Stomach (tissue), 9 donors: ENCODE data around the gene NMRK2. TPM values are rescaled to one million over a fixed set of nuclear protein-coding genes. Genes with fewer than 3 reads are reported as not detected.
A peak's percentile ranks its signal among the peaks of the same experiment; 100 is the strongest.

ENCODE experiments used
- DNase-seq, 2 donors: peaks; one replicate each; pipeline versions ENCODE4 v3.0.0 to v3.0.0-alpha.2; 2013 to 2019
- H3K27ac ChIP-seq, 5 donors: fragments of 200-600 bp in 4 of 5; sonication (generic) in 4 of 5; one replicate each; pipeline ENCODE4 v1.5.1; 2013 to 2019; ENCODE audit warnings: mild to moderate bottlenecking in 1 of 5, moderate library complexity in 1 of 5
- H3K27me3 ChIP-seq, 3 donors: fragments of 200-600 bp; sonication (generic); one replicate each; pipeline ENCODE4 v1.5.1; 2017 to 2019; ENCODE audit warnings: mixed run types in 1 of 3
- H3K36me3 ChIP-seq, 4 donors: fragments of 200-600 bp; sonication (generic); 1 replicate in 3 of 4; 2 replicates in 1 of 4; pipeline ENCODE4 v1.5.1; 2016 to 2019
- H3K4me1 ChIP-seq, 4 donors: fragments of 200-600 bp; sonication (generic); one replicate each; pipeline ENCODE4 v1.5.1; 2016 to 2019
- H3K4me3 ChIP-seq, 4 donors: fragments of 200-600 bp; sonication (generic) in 3 of 4; one replicate each; pipeline ENCODE4 v1.5.1; 2016 to 2019; ENCODE audit warnings: mild to moderate bottlenecking in 1 of 4
- H3K9me3 ChIP-seq, 4 donors: fragments of 200-600 bp; sonication (generic); one replicate each; pipeline ENCODE4 v1.5.1; 2016 to 2019
- CTCF ChIP-seq, 7 experiments: fragments of 450-650 bp in 4 of 7; fragments of 200-600 bp in 3 of 7; sonication (generic) in 3 of 7; IDR thresholded peaks; one replicate each; pipeline ENCODE4 v1.5.1; 2016 to 2019; ENCODE audit warnings: antibody characterized with exemption in 7 of 7, control low read depth in 2 of 7, mild to moderate bottlenecking in 1 of 7
- EP300 ChIP-seq: sonication (generic); formaldehyde crosslinking; IDR thresholded peaks from one replicate; pipeline ENCODE4 v1.6.1; 2017; ENCODE audit warnings: antibody characterized with exemption
- POLR2A ChIP-seq, 4 donors: fragments of 450-650 bp; IDR thresholded peaks; one replicate each; pipeline ENCODE4 v1.6.1; 2016; ENCODE audit warnings: antibody characterized with exemption in 4 of 4, control low read depth in 2 of 4, mild to moderate bottlenecking in 1 of 4, moderate library complexity in 1 of 4
- POLR2AphosphoS5 ChIP-seq, 3 donors: sonication (generic); formaldehyde crosslinking; IDR thresholded peaks; one replicate each; pipeline ENCODE4 v1.6.1; 2016; ENCODE audit warnings: antibody characterized with exemption in 3 of 3
- WGBS, 5 donors: extraction: QIAGEN DNeasy Blood & Tissue Kit in 3 of 5; methylation state at CpG; one replicate each; pipeline versions ENCODE4 v1.1.5 to v1.1.7; 2013 to 2018; 5-methylcytosine and 5-hydroxymethylcytosine counted together
- intact Hi-C: fragments of 100-400 bp; cut with DNase I; formaldehyde crosslinking; loops from one replicate; pipeline ENCODE4 v1.15.1; 2023; ENCODE audit warnings: low total_unique reads
- polyA plus RNA-seq, 3 donors: library from polyadenylated mRNA; stranded (reverse); fragments of 200-250 nt; gene quantifications; one replicate each; pipeline ENCODE4 v1.2.3, GENCODE V29; 2013
- total RNA-seq, 5 donors: library from RNA; depleted of rRNA; stranded (reverse); fragments of >200 nt; gene quantifications; one replicate each; pipeline versions ENCODE4 v1.1.0 to v1.2.3, GENCODE V29; 2014 to 2016
- donor health status: healthy with polysubstance abuse.
- donor health status: Bipolar disorder and iron deficiency.
- donor health status: healthy.

Gene NMRK2
- total and polyA plus RNA-seq, 8 donors, result 0.55 to 4.3 (median 1.5) TPM; not detected in 4

- intact Hi-C loops, result no loop called here
- DNase-seq, result no peak
- H3K36me3 ChIP-seq, result peaks cover 28 to 42% (median 35%) of the 10 kb centered on the region in 4 donors
- TF ChIP-seq POLR2A (IDR thresholded peaks at IDR 0.05) (no peak), CTCF (IDR thresholded peaks at IDR 0.05) (no peak), POLR2AphosphoS5 (IDR thresholded peaks at IDR 0.05) (no peak), EP300 (no peak)
- H3K4me1 ChIP-seq, result peaks cover 50 to 59% (median 55%) of the 10 kb centered on the region in 4 donors
- no peaks in the 10 kb centered on the region for H3K27me3 ChIP-seq
- H3K4me3 ChIP-seq, result peak overlapping the region; percentile 76 to 98 (median 90)
- H3K27ac ChIP-seq, result peak overlapping the region; percentile 96 to 99 (median 98)
- 0 to 2% (median 1%) methylated on average over 21 to 22 of the region's 22 CpGs for WGBS, 5 donors
- no peaks in the 10 kb centered on the region for H3K9me3 ChIP-seq
These were observed 37.5 kb downstream of the NMRK2 start for GRCh38 chr19:3970313-3970807.

GRCh38 chr19:3970808-3971598 lies 38.1 kb downstream of the NMRK2 start, which contains the start of gene DAPK3:
DAPK3 (minus strand) TSS chr19:3971099; CDS start chr19:3969735, 1,364 bp downstream.
- peak within 1 kb of the TSS; percentile 76 to 98 (median 90) for H3K4me3 ChIP-seq
- H3K27ac ChIP-seq, result peak within 1 kb of the TSS; percentile 96 to 99 (median 98)
- 0 to 1% (median 1%) methylated on average over 37 to 73 of the region's 73 CpGs for WGBS, 5 donors
- TF ChIP-seq CTCF (IDR thresholded peaks at IDR 0.05) (peak in 2 of 7 experiments; percentile 10 to 44), POLR2AphosphoS5 (IDR thresholded peaks at IDR 0.05) (peak; percentile 72 to 93 (median 83)), POLR2A (IDR thresholded peaks at IDR 0.05) (peak in 2 of 4 donors; percentile 21 to 70), EP300 (no peak)
- no peaks in the 10 kb centered on the region for H3K27me3 ChIP-seq
- peaks cover 43 to 55% (median 48%) of the 10 kb centered on the region in 4 donors for H3K4me1 ChIP-seq
- intact Hi-C loops, result no loop called here
- peak; percentile 98 to 99 for DNase-seq
- H3K36me3 ChIP-seq, result peaks cover 29 to 42% (median 35%) of the 10 kb centered on the region in 4 donors
- no peaks in the 10 kb centered on the region for H3K9me3 ChIP-seq

GRCh38 chr19:3975144-3975543 lies 42.3 kb downstream of the NMRK2 start:
- no peak overlapping the region for H3K4me3 ChIP-seq
- TF ChIP-seq EP300 (no peak), POLR2AphosphoS5 (IDR thresholded peaks at IDR 0.05) (peak in 1 of 3 donors; percentile 9)
- no peaks in the 10 kb centered on the region for H3K27me3 ChIP-seq
- intact Hi-C loops, result no loop called here
- no peaks in the 10 kb centered on the region for H3K9me3 ChIP-seq
- peaks cover 50 to 60% (median 55%) of the 10 kb centered on the region in 4 donors for H3K36me3 ChIP-seq
- DNase-seq, result no peak
- peaks cover 2 to 53% (median 9%) of the 10 kb centered on the region in 4 donors for H3K4me1 ChIP-seq
- WGBS, 5 donors, result 76 to 83% (median 80%) methylated on average over 8 of the region's 8 CpGs
- H3K27ac ChIP-seq, result no peak overlapping the region

GRCh38 chr19:3975637-3976087 lies 42.8 kb downstream of the NMRK2 start:
- no peak for TF ChIP-seq EP300
- no peak for TF ChIP-seq POLR2A (IDR thresholded peaks at IDR 0.05)
- TF ChIP-seq POLR2AphosphoS5 (IDR thresholded peaks at IDR 0.05), result no peak
- no peak for TF ChIP-seq CTCF (IDR thresholded peaks at IDR 0.05)
- DNase-seq, result peak in 1 of 2 donors; percentile 12
- Histone ChIP-seq H3K4me3 (no peak overlapping the region), H3K27me3 (no peaks in the 10 kb centered on the region), H3K4me1 (peaks cover 0 to 57% (median 9%) of the 10 kb centered on the region in 4 donors), H3K27ac (peak overlapping the region in 1 of 5 donors; percentile 33), H3K36me3 (peaks cover 55 to 65% (median 60%) of the 10 kb centered on the region in 4 donors), H3K9me3 (no peaks in the 10 kb centered on the region)
- 81 to 88% (median 85%) methylated on average over 14 of the region's 14 CpGs for WGBS, 5 donors
- intact Hi-C loops, result no loop called here
